SK-N-MC (cell line): Measurements from ENCODE around the gene GPR132.
"Not testable (repeated sequence)": the region's sequence is repeated elsewhere in the genome, so short reads cannot be mapped to it uniquely, and the experiment has no call there.

Experiments used
- DNase-seq: peaks from one replicate; pipeline ENCODE4 v3.0.0-alpha.2; 2011; ENCODE audit warnings: low read depth, low spot score
- H3K27ac ChIP-seq: fragments of 200-600 bp; sonication (generic); 2 replicates; pipeline ENCODE4 v1.5.1; 2016; ENCODE audit warnings: mixed run types
- H3K36me3 ChIP-seq: fragments of 200-600 bp; sonication (generic); 2 replicates; pipeline ENCODE4 v1.6.1; 2017; ENCODE audit warnings: antibody characterized with exemption, low read length, mixed read lengths; ENCODE audit not compliant: insufficient read depth
- H3K4me3 ChIP-seq: fragments of 200-600 bp; sonication (generic); 2 replicates; pipeline ENCODE4 v1.5.1; 2016
- H3K9ac ChIP-seq: fragments of 200-600 bp; sonication (generic); 2 replicates; pipeline ENCODE4 v1.8.0; 2017; ENCODE audit warnings: mixed run types, mixed read lengths; ENCODE audit not compliant: insufficient read length
- H3K9me3 ChIP-seq: fragments of 200-600 bp; sonication (generic); 2 replicates; pipeline ENCODE4 v1.6.1; 2017; ENCODE audit warnings: low read depth, mild to moderate bottlenecking, antibody characterized with exemption, low read length, moderate library complexity, mixed read lengths
- EZH2 ChIP-seq: fragments of 200-600 bp; sonication (generic); IDR thresholded peaks from one replicate; pipeline ENCODE4 v1.6.1; 2017; ENCODE audit warnings: antibody characterized with exemption
- FOXP2 ChIP-seq: optimal IDR thresholded peaks from 2 replicates; pipeline ENCODE3; 2011; ENCODE audit warnings: mild to moderate bottlenecking, moderate library complexity; ENCODE audit not compliant: insufficient read depth; ENCODE audit errors: extremely low read length, control extremely low read depth
- POLR2AphosphoS5 ChIP-seq: IDR thresholded peaks from 2 replicates; pipeline ENCODE4 v1.6.1; 2012; ENCODE audit warnings: mild to moderate bottlenecking, low read depth, low read length, borderline replicate concordance

Gene GPR132

GRCh38 chr14:105087963-105088811 is 23.0 kb upstream of the GPR132 start:
- Histone ChIP-seq H3K9me3 (no peaks in the 10 kb centered on the region), H3K27ac (no peak overlapping the region), H3K9ac (no peak overlapping the region), H3K36me3 (no peaks in the 10 kb centered on the region), H3K4me3 (peak overlapping the region; percentile 74)
- no peak for DNase-seq
- no peak for TF ChIP-seq EZH2
- no peak for TF ChIP-seq POLR2AphosphoS5
- no peak for TF ChIP-seq FOXP2

- Histone ChIP-seq H3K36me3 (no peaks in the 10 kb centered on the region), H3K9ac (no peak overlapping the region), H3K9me3 (no peaks in the 10 kb centered on the region), H3K27ac (no peak overlapping the region), H3K4me3 (peak overlapping the region; percentile 74)
- TF ChIP-seq FOXP2 (no peak), EZH2 (no peak), POLR2AphosphoS5 (no peak)
- DNase-seq, result no peak
These were observed 22.2 kb upstream of the GPR132 start for GRCh38 chr14:105087308-105087962.

- Histone ChIP-seq H3K9ac (no peak overlapping the region), H3K36me3 (no peaks in the 10 kb centered on the region), H3K4me3 (peak overlapping the region; percentile 74), H3K9me3 (no peaks in the 10 kb centered on the region), H3K27ac (no peak overlapping the region)
- DNase-seq, result no peak
- TF ChIP-seq EZH2 (no peak), FOXP2 (no peak), POLR2AphosphoS5 (no peak)
These were observed 21.6 kb upstream of the GPR132 start for GRCh38 chr14:105086833-105087307.

GRCh38 chr14:105085766-105086165 is 20.5 kb upstream of the GPR132 start:
- H3K36me3 ChIP-seq, result no peaks in the 10 kb centered on the region
- no peak overlapping the region for H3K4me3 ChIP-seq
- no peaks in the 10 kb centered on the region for H3K9me3 ChIP-seq
- no peak overlapping the region for H3K9ac ChIP-seq
- TF ChIP-seq POLR2AphosphoS5, result no peak
- TF ChIP-seq EZH2, result no peak
- TF ChIP-seq FOXP2, result no peak
- no peak for DNase-seq
- no peak overlapping the region for H3K27ac ChIP-seq

- no peaks in the 10 kb centered on the region for H3K36me3 ChIP-seq
- TF ChIP-seq FOXP2, result no peak
- TF ChIP-seq POLR2AphosphoS5, result no peak
- no peak for TF ChIP-seq EZH2
- no peak for DNase-seq
- H3K9ac ChIP-seq, result no peak overlapping the region
- no peak overlapping the region for H3K4me3 ChIP-seq
- no peak overlapping the region for H3K27ac ChIP-seq
- H3K9me3 ChIP-seq, result no peaks in the 10 kb centered on the region
These were observed 19.7 kb upstream of the GPR132 start for GRCh38 chr14:105084741-105085571.

- Histone ChIP-seq H3K4me3 (no peak overlapping the region), H3K27ac (no peak overlapping the region), H3K36me3 (no peaks in the 10 kb centered on the region), H3K9ac (no peak overlapping the region), H3K9me3 (no peaks in the 10 kb centered on the region)
- DNase-seq, result no peak
- no peak for TF ChIP-seq FOXP2
- TF ChIP-seq EZH2, result no peak
- TF ChIP-seq POLR2AphosphoS5, result no peak
These were observed 18.9 kb upstream of the GPR132 start for GRCh38 chr14:105083926-105084685.

- TF ChIP-seq EZH2 (no peak), POLR2AphosphoS5 (no peak), FOXP2 (no peak)
- no peak overlapping the region for H3K27ac ChIP-seq
- H3K36me3 ChIP-seq, result no peaks in the 10 kb centered on the region
- no peaks in the 10 kb centered on the region for H3K9me3 ChIP-seq
- no peak for DNase-seq
- no peak overlapping the region for H3K9ac ChIP-seq
- H3K4me3 ChIP-seq, result no peak overlapping the region
These were observed 17.5 kb upstream of the GPR132 start for GRCh38 chr14:105082703-105083102.

GRCh38 chr14:105081473-105081872 is 16.2 kb upstream of the GPR132 start:
- not testable (repeated sequence) for H3K4me3 ChIP-seq, H3K36me3 ChIP-seq, DNase-seq, H3K9ac ChIP-seq, H3K9me3 ChIP-seq, H3K27ac ChIP-seq
